HepG2 (cell line): ENCODE results near the gene FAM222A.

Experiments used
- CEBPG ChIP-seq: IDR thresholded peaks from 2 replicates; pipeline ENCODE4 v1.6.1; 2016
- EP300 ChIP-seq, 3 experiments: sonication (generic) in 1 of 3; formaldehyde crosslinking in 1 of 3; IDR thresholded peaks; 2 replicates each; pipeline versions ENCODE4 v1.5.1 to v1.6.1; 2011 to 2020; ENCODE audit warnings: low read depth in 2 of 3, low read length in 2 of 3, borderline replicate concordance in 1 of 3, improper control_type of control experiment in 1 of 3, mild to moderate bottlenecking in 1 of 3, missing genetic modification reagents in 1 of 3, moderate library complexity in 1 of 3
- GATAD1 ChIP-seq: IDR thresholded peaks from 2 replicates; pipeline ENCODE4 v1.6.1; 2016; ENCODE audit warnings: missing genetic modification reagents, missing compliant biosample characterization
- MXD1 ChIP-seq: sonication (generic); formaldehyde crosslinking; IDR thresholded peaks from 2 replicates; pipeline ENCODE4 v1.4.0; 2020; ENCODE audit warnings: mild to moderate bottlenecking, missing genetic modification reagents
- PATZ1 ChIP-seq: sonication (generic); formaldehyde crosslinking; IDR thresholded peaks from 2 replicates; pipeline ENCODE4 v1.4.0; 2020; ENCODE audit warnings: missing genetic modification reagents
- PCBP2 ChIP-seq: fragments of 200-400 bp; formaldehyde crosslinking; optimal IDR thresholded peaks from 2 replicates; pipeline ENCODE3; 2018; ENCODE audit warnings: low read length, low read depth; ENCODE audit not compliant: poor library complexity, severe bottlenecking
- RBAK ChIP-seq: sonication (generic); formaldehyde crosslinking; IDR thresholded peaks from 2 replicates; pipeline ENCODE4 v1.5.1; 2020; ENCODE audit warnings: mild to moderate bottlenecking, missing genetic modification reagents
- REST ChIP-seq, 2 experiments: IDR thresholded peaks; 2 replicates each; pipeline ENCODE4 v1.6.1; 2011 to 2012; ENCODE audit warnings: low read length in 2 of 2, borderline replicate concordance in 1 of 2, low read depth in 1 of 2, mild to moderate bottlenecking in 1 of 2, moderate library complexity in 1 of 2
- SP1 ChIP-seq, 2 experiments: fragments of 450-650 bp in 1 of 2; sonication (generic) in 1 of 2; formaldehyde crosslinking in 1 of 2; IDR thresholded peaks; 2 replicates each; pipeline versions ENCODE4 v1.4.0 to v1.6.1; 2016 to 2020; ENCODE audit warnings: missing genetic modification reagents in 1 of 2
- TCF12 ChIP-seq, 2 experiments: fragments of 450-650 bp in 1 of 2; sonication (generic) in 1 of 2; formaldehyde crosslinking in 1 of 2; IDR thresholded peaks; 2 replicates each; pipeline versions ENCODE4 v1.6.1 to v1.8.0; 2017 to 2022; ENCODE audit warnings: antibody characterized with exemption in 1 of 2, mild to moderate bottlenecking in 1 of 2, missing genetic modification reagents in 1 of 2, moderate library complexity in 1 of 2
- ZNF232 ChIP-seq: sonication (generic); formaldehyde crosslinking; IDR thresholded peaks from 2 replicates; pipeline ENCODE4 v1.4.0; 2020; ENCODE audit warnings: missing genetic modification reagents, borderline replicate concordance
- ZNF362 ChIP-seq: sonication (generic); formaldehyde crosslinking; IDR thresholded peaks from 2 replicates; pipeline ENCODE4 v1.4.0; 2020; ENCODE audit warnings: missing genetic modification reagents, mild to moderate bottlenecking, borderline replicate concordance
- ZSCAN22 ChIP-seq: sonication (generic); formaldehyde crosslinking; IDR thresholded peaks from 2 replicates; pipeline ENCODE4 v1.4.0; 2020; ENCODE audit warnings: mild to moderate bottlenecking, missing genetic modification reagents

- TF ChIP-seq GATAD1 (no peak), CEBPG (CRISPR knock-in tag) (no peak), PATZ1 (CRISPR knock-in tag) (no peak), MXD1 (CRISPR knock-in tag) (no peak), ZSCAN22 (CRISPR knock-in tag) (no peak), EP300 (IDR thresholded peaks at IDR 0.05; ENCODE audit: low read depth in 2 of 2, low read length in 2 of 2) (no peak), EP300 (CRISPR knock-in tag; IDR thresholded peaks at IDR 0.05; ENCODE audit: borderline replicate concordance) (no peak), PCBP2 (no peak), REST (IDR thresholded peaks at IDR 0.05; ENCODE audit: borderline replicate concordance in 1 of 2, low read depth in 1 of 2, low read length in 2 of 2) (no peak), TCF12 (IDR thresholded peaks at IDR 0.05) (no peak), TCF12 (CRISPR knock-in tag; IDR thresholded peaks at IDR 0.05) (no peak), SP1 (IDR thresholded peaks at IDR 0.05) (no peak), SP1 (CRISPR knock-in tag; IDR thresholded peaks at IDR 0.05) (no peak), RBAK (CRISPR knock-in tag) (no peak), ZNF232 (CRISPR knock-in tag) (no peak), ZNF362 (no peak)
Measured at GRCh38 chr12:109765446-109765810, 51.8 kb downstream of the FAM222A start.
